Left cardiac atrium (tissue), 2 donors: ENCODE data around the gene CR1. TPM values are rescaled to one million over a fixed set of nuclear protein-coding genes. Genes with fewer than 3 reads are reported as not detected.

ENCODE experiments used
- total RNA-seq, 2 donors: library from RNA; stranded (reverse); fragmentation: NEBNext Ultra II Directional; extraction: Animal tissue kit (Norgen Biotek cat#: 25700); gene quantifications; one replicate each; pipeline ENCODE4 v1.2.1, GENCODE V29; 2021
- donor health status: DM: no; HTN: yes; CAD: no; lungs with severe emphysema.
- donor health status: DM: yes; HTN: yes; CAD: no.

The CR1 gene
- total RNA-seq, 2 donors from 2014 or later: 4.0 to 11.3 TPM

Other genes starting within 250 kb of the CR1 start
- gene CD55, start 174.5 kb upstream of the CR1 start, total RNA-seq: 10 to 100 TPM; 65.1 to 94.5 TPM
- gene CR2, start 41.8 kb upstream of the CR1 start, total RNA-seq: not detected
- not detected for gene CR1L, start 149.0 kb downstream of the CR1 start, total RNA-seq